Activated CD8-positive, alpha-beta memory T cell treated with anti-CD3 and anti-CD28 coated beads, Interleukin-2, amount 50 U/mL, for 1 hour (primary cell): ENCODE measurements around the gene LMAN2L.

Experiments used
- DNase-seq: peaks from one replicate; pipeline ENCODE4 v3.0.0-alpha.2; 2020; ENCODE audit errors: extremely low read depth

The LMAN2L gene

GRCh38 chr2:96739633-96740428 is at the start of gene LMAN2L:
Gene LMAN2L (minus strand): TSS chr2:96740064. CDS start chr2:96740040, 24 bp downstream.
- peak; percentile 89 for DNase-seq

GRCh38 chr2:96789245-96789617 is 49.4 kb upstream of the LMAN2L start:
- no peak for DNase-seq

GRCh38 chr2:96788442-96789244 is 48.8 kb upstream of the LMAN2L start:
- no peak for DNase-seq

GRCh38 chr2:96787411-96787810 is 47.5 kb upstream of the LMAN2L start:
- no peak for DNase-seq

- DNase-seq = no peak
Measured at GRCh38 chr2:96783388-96783787, 43.5 kb upstream of the LMAN2L start.

- no peak for DNase-seq
Measured at GRCh38 chr2:96775160-96775559, 35.3 kb upstream of the LMAN2L start.

GRCh38 chr2:96773922-96774321 is 34.1 kb upstream of the LMAN2L start:
- peak; percentile 17 for DNase-seq

- no peak for DNase-seq
Measured at GRCh38 chr2:96772903-96773671, 33.2 kb upstream of the LMAN2L start.

GRCh38 chr2:96771796-96772618 is 32.1 kb upstream of the LMAN2L start:
- no peak for DNase-seq

GRCh38 chr2:96770442-96771202 is 30.8 kb upstream of the LMAN2L start:
- no peak for DNase-seq

GRCh38 chr2:96769814-96770213 is 29.9 kb upstream of the LMAN2L start:
- DNase-seq = no peak

GRCh38 chr2:96768083-96768561 is 28.3 kb upstream of the LMAN2L start:
- DNase-seq = no peak

- DNase-seq = no peak
Measured at GRCh38 chr2:96767135-96767871, 27.4 kb upstream of the LMAN2L start.

- DNase-seq = no peak
Measured at GRCh38 chr2:96764253-96764637, 24.4 kb upstream of the LMAN2L start.

- no peak for DNase-seq
Measured at GRCh38 chr2:96763511-96764252, 23.8 kb upstream of the LMAN2L start.

- no peak for DNase-seq
Measured at GRCh38 chr2:96762529-96763311, 22.9 kb upstream of the LMAN2L start.

- DNase-seq = no peak
Measured at GRCh38 chr2:96760986-96761832, 21.3 kb upstream of the LMAN2L start.
